BJ (cell line): ENCODE results near the gene TBL1X. TPM values are rescaled to one million over a fixed set of nuclear protein-coding genes. Genes with fewer than 3 reads are reported as not detected.
"Not testable (repeated sequence)": the region's sequence is repeated elsewhere in the genome, so short reads cannot be mapped to it uniquely, and the experiment has no call there.

Experiments used
- CTCF ChIA-PET: fragments of 350-600 bp; formaldehyde crosslinking; extraction: SDS; loops from one replicate; lab custom pipeline; 2021; ENCODE audit warnings: antibody characterized with exemption, inconsistent platforms; lab: Yijun Ruan, JAX
- POLR2A ChIA-PET: fragments of 300-600 bp; sonication (Branson Sonifier 250); formaldehyde crosslinking; extraction: SDS; loops from one replicate; lab custom pipeline; 2021; ENCODE audit warnings: antibody characterized with exemption; lab: Charles Lee
- DNase-seq: peaks from one replicate; pipeline ENCODE4 v3.0.0-alpha.2; 2011; ENCODE audit warnings: low read depth
- H3K27me3 ChIP-seq: 2 replicates; pipeline ENCODE4 v1.6.0; 2011; ENCODE audit warnings: low read length; ENCODE audit not compliant: control insufficient read depth, insufficient read depth
- H3K36me3 ChIP-seq: 2 replicates; pipeline ENCODE4 v1.5.1; 2011; ENCODE audit warnings: low read length; ENCODE audit not compliant: control insufficient read depth, insufficient read depth
- H3K4me3 ChIP-seq: 2 replicates; pipeline ENCODE4 v1.5.1; 2011; ENCODE audit warnings: low read depth, mild to moderate bottlenecking, control low read depth, low read length
- polyA plus RNA-seq: library from polyadenylated mRNA; depleted of rRNA; stranded (reverse); fragments of >200 nt; gene quantifications from 2 replicates; pipeline ENCODE4 v1.2.3, GENCODE V29; 2011
- TF ChIP-seq, protein P1 (sequence below): IDR thresholded peaks from 2 replicates; pipeline ENCODE4 v1.5.1; 2011; ENCODE audit warnings: low read depth, mild to moderate bottlenecking, control low read depth, inconsistent platforms, low read length, moderate library complexity; ENCODE audit not compliant: insufficient read depth

Gene TBL1X
- polyA plus RNA-seq, 1 experiment = 13.2 TPM

DNA sequence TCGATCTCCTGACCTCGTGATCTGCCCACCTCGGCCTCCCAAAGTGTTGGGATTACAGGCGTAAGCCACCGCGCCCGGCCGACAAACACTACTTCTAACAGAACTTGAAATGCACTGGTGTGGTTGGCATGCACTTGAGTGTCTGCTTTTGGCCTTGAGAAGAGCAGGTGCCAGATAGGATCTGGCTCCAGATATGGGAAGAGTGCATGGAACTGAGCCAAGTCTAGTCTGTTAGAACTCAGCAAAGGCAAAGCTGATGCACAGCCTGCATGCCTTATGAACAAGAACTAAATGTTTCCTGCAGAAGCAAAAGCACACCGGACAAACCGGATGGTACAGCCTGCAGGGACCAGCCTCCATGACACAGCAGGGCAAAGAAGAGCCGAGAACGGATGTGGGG lies 35.1 kb upstream of the TBL1X start:
- ChIA-PET POLR2A (interaction anchor here (0.6 kb wide), 1 partner anchor 65 kb away, joined by 3 read pairs; no protein-coding TSS in a partner anchor), CTCF (no interaction called here)
- no peak for DNase-seq
- TF ChIP-seq, protein P1, sequence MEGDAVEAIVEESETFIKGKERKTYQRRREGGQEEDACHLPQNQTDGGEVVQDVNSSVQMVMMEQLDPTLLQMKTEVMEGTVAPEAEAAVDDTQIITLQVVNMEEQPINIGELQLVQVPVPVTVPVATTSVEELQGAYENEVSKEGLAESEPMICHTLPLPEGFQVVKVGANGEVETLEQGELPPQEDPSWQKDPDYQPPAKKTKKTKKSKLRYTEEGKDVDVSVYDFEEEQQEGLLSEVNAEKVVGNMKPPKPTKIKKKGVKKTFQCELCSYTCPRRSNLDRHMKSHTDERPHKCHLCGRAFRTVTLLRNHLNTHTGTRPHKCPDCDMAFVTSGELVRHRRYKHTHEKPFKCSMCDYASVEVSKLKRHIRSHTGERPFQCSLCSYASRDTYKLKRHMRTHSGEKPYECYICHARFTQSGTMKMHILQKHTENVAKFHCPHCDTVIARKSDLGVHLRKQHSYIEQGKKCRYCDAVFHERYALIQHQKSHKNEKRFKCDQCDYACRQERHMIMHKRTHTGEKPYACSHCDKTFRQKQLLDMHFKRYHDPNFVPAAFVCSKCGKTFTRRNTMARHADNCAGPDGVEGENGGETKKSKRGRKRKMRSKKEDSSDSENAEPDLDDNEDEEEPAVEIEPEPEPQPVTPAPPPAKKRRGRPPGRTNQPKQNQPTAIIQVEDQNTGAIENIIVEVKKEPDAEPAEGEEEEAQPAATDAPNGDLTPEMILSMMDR = no peak
- H3K4me3 ChIP-seq = no peak overlapping the region
- no peaks in the 10 kb centered on the region for H3K27me3 ChIP-seq
- H3K36me3 ChIP-seq = no peaks in the 10 kb centered on the region

DNA sequence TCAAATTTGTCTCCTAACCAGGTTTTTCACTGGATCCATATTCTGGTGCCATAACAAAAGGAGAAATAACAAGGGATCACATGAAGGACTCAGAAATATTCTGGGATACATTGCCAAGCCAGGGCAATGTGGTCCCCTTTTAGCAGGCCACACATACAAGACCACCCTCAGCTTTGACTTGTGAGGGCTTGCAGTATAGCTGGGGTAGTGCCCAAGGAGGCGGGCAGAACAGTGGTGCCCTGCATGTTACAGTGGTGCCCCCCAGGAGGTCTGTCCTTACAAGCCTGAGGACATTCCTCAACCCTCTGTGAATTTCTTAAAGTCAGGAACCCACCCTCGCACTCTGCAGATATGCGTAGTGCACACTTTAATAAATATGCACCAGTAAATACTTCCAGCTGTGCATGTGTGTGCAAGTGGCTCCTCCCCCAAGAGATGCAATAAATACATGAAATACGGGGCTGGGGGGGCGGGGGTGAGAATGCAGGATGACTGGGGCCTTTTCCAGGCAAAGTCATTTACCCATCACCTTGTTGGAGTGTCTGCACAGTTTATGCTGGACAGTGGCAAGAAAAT lies 34.4 kb upstream of the TBL1X start:
- ChIA-PET CTCF (no interaction called here), POLR2A (interaction anchor here (0.6 kb wide), 1 partner anchor 65 kb away, joined by 3 read pairs; no protein-coding TSS in a partner anchor)
- DNase-seq = no peak
- Histone ChIP-seq H3K4me3 (no peak overlapping the region), H3K27me3 (no peaks in the 10 kb centered on the region), H3K36me3 (no peaks in the 10 kb centered on the region)
- TF ChIP-seq, protein P1 = no peak

DNA sequence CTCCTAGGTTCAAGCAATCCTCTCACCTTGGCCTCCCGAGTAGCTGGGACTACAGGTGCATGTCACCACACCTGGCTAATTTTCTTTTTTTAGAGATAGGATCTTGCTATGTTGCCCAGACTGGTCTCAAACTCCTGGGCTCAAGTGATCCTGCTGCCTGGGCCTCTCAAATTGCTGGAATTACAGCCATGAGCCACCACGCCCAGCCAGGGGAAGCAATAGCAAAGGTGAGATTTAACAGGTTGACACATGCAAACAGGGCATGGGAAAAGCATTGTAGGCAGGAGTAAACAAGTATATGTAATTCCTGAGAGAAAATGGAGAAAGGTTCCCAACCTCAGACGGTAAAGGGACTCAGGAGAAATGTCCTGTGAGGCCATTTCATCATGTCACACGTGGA lies 33.6 kb upstream of the TBL1X start:
- Histone ChIP-seq H3K36me3 (no peaks in the 10 kb centered on the region), H3K27me3 (no peaks in the 10 kb centered on the region), H3K4me3 (no peak overlapping the region)
- CTCF ChIA-PET = no interaction called here
- DNase-seq = no peak
- TF ChIP-seq, protein P1 = no peak
- POLR2A ChIA-PET = no interaction called here

DNA sequence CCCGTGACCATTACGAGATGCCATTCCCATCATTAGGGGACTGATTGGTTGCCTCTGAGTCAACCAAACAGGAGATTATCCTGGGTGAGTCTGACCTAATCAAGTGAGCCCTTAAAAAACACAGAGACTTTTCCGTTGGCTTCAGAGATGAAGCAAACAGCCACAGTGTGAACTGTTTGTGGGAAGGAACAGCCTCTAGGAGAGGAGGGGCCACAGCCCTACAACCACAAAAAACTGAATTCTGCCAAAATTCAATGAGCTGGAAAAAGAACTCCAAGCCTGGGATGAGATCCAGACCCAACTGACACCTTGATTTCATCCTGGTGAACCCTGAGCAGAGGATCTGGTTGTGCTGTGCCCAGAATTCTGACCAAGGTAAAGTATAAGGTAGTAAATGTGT lies 31.3 kb upstream of the TBL1X start:
- ChIA-PET CTCF (no interaction called here), POLR2A (no interaction called here)
- no peak for DNase-seq
- Histone ChIP-seq H3K36me3 (no peaks in the 10 kb centered on the region), H3K4me3 (no peak overlapping the region), H3K27me3 (no peaks in the 10 kb centered on the region)
- TF ChIP-seq, protein P1 = no peak

DNA sequence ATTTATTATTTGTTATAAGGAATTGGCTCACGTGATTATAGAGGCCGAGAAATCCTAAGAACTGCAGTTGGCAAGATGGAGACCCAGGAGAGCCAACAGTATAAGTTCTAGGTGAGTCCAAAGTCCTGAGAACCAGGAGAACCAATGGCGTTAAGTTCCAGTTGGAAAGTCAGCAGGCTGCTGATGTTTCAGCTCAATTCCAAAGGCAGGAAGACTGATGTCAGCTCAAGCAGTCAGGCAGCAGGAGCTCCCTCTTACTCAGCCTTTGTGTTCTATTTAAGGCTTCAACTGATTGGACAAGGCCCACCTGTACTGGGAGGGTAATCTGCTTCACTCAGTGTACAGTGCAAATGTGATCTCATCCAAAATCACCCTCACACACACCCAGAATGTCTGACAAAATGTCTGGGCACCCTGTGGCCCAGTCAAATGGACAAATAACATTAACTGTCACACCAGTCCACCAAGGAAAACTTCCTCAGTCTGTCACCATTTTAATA lies 30.8 kb upstream of the TBL1X start:
- Histone ChIP-seq H3K36me3 (no peaks in the 10 kb centered on the region), H3K27me3 (no peaks in the 10 kb centered on the region), H3K4me3 (no peak overlapping the region)
- ChIA-PET POLR2A (no interaction called here), CTCF (no interaction called here)
- TF ChIP-seq, protein P1 = no peak
- DNase-seq = no peak

DNA sequence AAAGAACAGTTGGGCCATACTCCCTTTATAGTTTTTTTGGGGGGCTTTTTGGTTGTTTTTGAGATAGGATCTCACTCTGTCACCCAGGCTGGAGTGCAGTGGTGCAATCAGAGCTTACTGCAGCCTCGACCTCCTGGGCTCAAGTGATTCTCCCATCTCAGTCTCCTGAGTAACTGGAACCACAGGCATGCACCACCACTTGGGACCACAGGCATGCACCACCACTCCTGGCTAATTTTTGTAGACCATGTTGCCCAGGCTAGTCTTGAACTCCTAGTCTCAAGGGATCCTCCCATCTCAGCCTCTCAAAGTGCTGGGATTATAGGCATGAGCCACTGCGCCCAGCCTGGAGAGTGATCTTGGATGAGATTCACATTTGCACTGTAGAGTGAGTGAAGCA lies 29.8 kb upstream of the TBL1X start:
- CTCF ChIA-PET = not testable (repeated sequence)

More for the DNA sequence above, 29.8 kb upstream of the TBL1X start:
- DNase-seq, H3K4me3 ChIP-seq, H3K36me3 ChIP-seq, H3K27me3 ChIP-seq, POLR2A ChIA-PET: not testable (repeated sequence)
